Measurements from ENCODE around the gene SYNPR.

Gene SYNPR

GRCh38 chr3:63609408-63609807 lies 331.3 kb downstream of the SYNPR start:
- Histone ChIP-seq H3K9ac (ENCODE audit: low read length) (no peak overlapping the region), H3K27ac (ENCODE audit: low read length) (no peak overlapping the region), H3K79me2 (ENCODE audit: low read length) (no peaks in the 10 kb centered on the region), H3K27me3 (replicated peaks; ENCODE audit: insufficient read depth, low read length) (no peaks in the 10 kb centered on the region), H3K4me2 (ENCODE audit: low read depth, low read length) (no peak overlapping the region), H3K4me1 (ENCODE audit: low read length) (no peaks in the 10 kb centered on the region), H3F3A (ENCODE audit: insufficient read depth, low read length) (no peaks in the 10 kb centered on the region), H3K9me3 (replicated peaks; ENCODE audit: insufficient read depth, low read length) (no peaks in the 10 kb centered on the region), H2AFZ (ENCODE audit: low read length) (no peak overlapping the region), H4K20me1 (ENCODE audit: insufficient read depth, low read length) (no peaks in the 10 kb centered on the region), H3K4me3 (ENCODE audit: low read length) (no peak overlapping the region), H3K9me2 (replicated peaks; ENCODE audit: insufficient read depth, low read length) (no peaks in the 10 kb centered on the region), H3K36me3 (replicated peaks; ENCODE audit: insufficient read depth, low read length) (no peaks in the 10 kb centered on the region)
- TF ChIP-seq CTCF (IDR thresholded peaks at IDR 0.05; ENCODE audit: low read length) (no peak), EZH2phosphoT487 (IDR thresholded peaks at IDR 0.05; ENCODE audit: low read length) (no peak)
- no peak for DNase-seq

DNA sequence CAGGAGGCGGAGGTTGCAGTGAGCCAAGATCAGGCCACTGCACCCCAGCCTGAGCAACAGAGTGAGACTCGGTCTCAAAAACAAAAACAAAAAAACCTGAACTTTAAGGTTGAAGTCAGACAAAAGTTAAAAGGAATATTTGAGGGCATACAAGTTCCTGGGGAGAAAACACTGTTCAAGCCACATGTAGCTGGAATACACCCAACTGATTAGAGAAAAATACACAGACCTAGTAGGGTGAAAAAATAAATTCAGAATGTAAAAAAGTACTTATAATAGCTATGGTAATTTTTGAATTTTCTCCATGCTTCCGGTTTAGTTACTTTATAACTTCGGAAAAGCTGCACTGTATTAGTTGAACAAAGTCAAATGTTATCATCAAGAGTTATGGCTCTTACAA lies 331.7 kb downstream of the SYNPR start:
- no peak overlapping the region for H2AFZ ChIP-seq (ENCODE audit: low read length)
- H3K9me2 ChIP-seq (replicated peaks; ENCODE audit: insufficient read depth, low read length) = no peaks in the 10 kb centered on the region
- H3K4me3 ChIP-seq (ENCODE audit: low read length) = no peak overlapping the region
- no peaks in the 10 kb centered on the region for H3K9me3 ChIP-seq (replicated peaks; ENCODE audit: insufficient read depth, low read length)
- TF ChIP-seq EZH2 (optimal IDR thresholded peaks at IDR 0.05; ENCODE audit: low read depth, low read length) = no peak
- no peak for TF ChIP-seq CTCF (IDR thresholded peaks at IDR 0.05; ENCODE audit: low read length)
- no peak for TF ChIP-seq EZH2phosphoT487 (IDR thresholded peaks at IDR 0.05; ENCODE audit: low read length)
- no peaks in the 10 kb centered on the region for H3K79me2 ChIP-seq (ENCODE audit: low read length)
- H3K4me2 ChIP-seq (ENCODE audit: low read depth, low read length) = no peak overlapping the region
- H3F3A ChIP-seq (ENCODE audit: insufficient read depth, low read length) = no peaks in the 10 kb centered on the region
- no peak overlapping the region for H3K27ac ChIP-seq (ENCODE audit: low read length)
- H3K4me1 ChIP-seq (ENCODE audit: low read length) = no peaks in the 10 kb centered on the region
- H3K9ac ChIP-seq (ENCODE audit: low read length) = no peak overlapping the region
- H3K36me3 ChIP-seq (replicated peaks; ENCODE audit: insufficient read depth, low read length) = no peaks in the 10 kb centered on the region
- no peaks in the 10 kb centered on the region for H4K20me1 ChIP-seq (ENCODE audit: insufficient read depth, low read length)
- no peaks in the 10 kb centered on the region for H3K27me3 ChIP-seq (replicated peaks; ENCODE audit: insufficient read depth, low read length)
- no peak for DNase-seq

DNA sequence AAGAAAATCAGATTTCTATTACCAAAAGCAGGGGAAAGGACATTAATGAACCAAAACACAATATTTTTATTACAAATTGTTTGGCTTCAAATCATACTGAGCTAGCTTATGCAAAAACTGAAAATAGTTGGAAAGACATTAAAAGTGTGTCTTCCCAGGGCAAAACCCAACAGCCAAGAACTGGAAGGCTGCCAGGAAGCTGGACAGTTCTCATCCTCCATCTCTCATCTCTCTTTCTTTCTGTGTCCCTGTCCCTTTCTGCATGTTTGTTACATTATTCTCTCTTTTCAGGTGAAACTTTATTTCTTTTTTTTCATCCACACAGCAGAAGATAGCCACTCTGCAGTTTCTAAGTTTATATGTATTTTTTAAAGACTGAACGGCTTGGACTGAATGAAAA lies 333.3 kb downstream of the SYNPR start:
- H3K27ac ChIP-seq (ENCODE audit: low read length) = no peak overlapping the region
- H3F3A ChIP-seq (ENCODE audit: insufficient read depth, low read length) = no peaks in the 10 kb centered on the region
- H3K27me3 ChIP-seq (replicated peaks; ENCODE audit: insufficient read depth, low read length) = no peaks in the 10 kb centered on the region
- no peaks in the 10 kb centered on the region for H3K9me3 ChIP-seq (replicated peaks; ENCODE audit: insufficient read depth, low read length)
- H3K36me3 ChIP-seq (replicated peaks; ENCODE audit: insufficient read depth, low read length) = no peaks in the 10 kb centered on the region
- no peaks in the 10 kb centered on the region for H4K20me1 ChIP-seq (ENCODE audit: insufficient read depth, low read length)
- TF ChIP-seq EZH2phosphoT487 (IDR thresholded peaks at IDR 0.05; ENCODE audit: low read length) = no peak
- TF ChIP-seq CTCF (IDR thresholded peaks at IDR 0.05; ENCODE audit: low read length) = no peak
- no peak for TF ChIP-seq EZH2 (optimal IDR thresholded peaks at IDR 0.05; ENCODE audit: low read depth, low read length)
- no peak overlapping the region for H3K4me2 ChIP-seq (ENCODE audit: low read depth, low read length)
- H3K4me1 ChIP-seq (ENCODE audit: low read length) = no peaks in the 10 kb centered on the region
- H3K9me2 ChIP-seq (replicated peaks; ENCODE audit: insufficient read depth, low read length) = no peaks in the 10 kb centered on the region
- no peak for DNase-seq
- H2AFZ ChIP-seq (ENCODE audit: low read length) = no peak overlapping the region
- H3K9ac ChIP-seq (ENCODE audit: low read length) = no peak overlapping the region
- no peak overlapping the region for H3K4me3 ChIP-seq (ENCODE audit: low read length)
- no peaks in the 10 kb centered on the region for H3K79me2 ChIP-seq (ENCODE audit: low read length)

Data from MM.1S (cell line).